Measurements from ENCODE around the gene ATP13A3.

GRCh38 chr3:194458131-194458530 is 28.7 kb downstream of the ATP13A3 start:
- TF ChIP-seq CTCF (IDR thresholded peaks at IDR 0.05) (no peak), POLR2AphosphoS5 (IDR thresholded peaks at IDR 0.05) (no peak), POLR2A (IDR thresholded peaks at IDR 0.05) (no peak), EP300 (IDR thresholded peaks at IDR 0.05; ENCODE audit: low read depth) (no peak)

Data from transverse colon (tissue), 4 donors.